Kasumi-1 (cell line): ENCODE measurements around the gene ANGPTL8.

Experiments used
- DNase-seq, 2 experiments: peaks; one replicate each; lab custom pipeline; 2025; lab: John Stamatoyannopoulos, UW

ANGPTL8 gene

GRCh38 chr19:11291415-11291814 is 52.0 kb downstream of the ANGPTL8 start:
- no peak for DNase-seq
